ENCODE measurements around the gene LFNG. TPM values are rescaled to one million over a fixed set of nuclear protein-coding genes. Genes with fewer than 3 reads are reported as not detected.

Gene LFNG
- total and polyA plus RNA-seq, 9 of the 15 experiments (the other 6 are each of a cell fraction or from before 2014, with no cell fraction given): 0.03 to 0.89 (median 0.25) TPM; not detected in 1

- TF ChIP-seq E2F4 (CRISPR knock-in tag; IDR thresholded peaks at IDR 0.05; ENCODE audit: low read depth) (no peak), ZNF436 (CRISPR knock-in tag; IDR thresholded peaks at IDR 0.05) (no peak), ZNF785 (CRISPR knock-in tag; IDR thresholded peaks at IDR 0.05) (no peak), POLR3A (IDR thresholded peaks at IDR 0.05; ENCODE audit: borderline replicate concordance, extremely low read depth, insufficient read depth, insufficient read length) (no peak), SMAD4 (CRISPR knock-in tag; conservative IDR thresholded peaks at IDR 0.05) (no peak), DDX20 (tag; IDR thresholded peaks at IDR 0.05; ENCODE audit: low read depth) (no peak), CREB5 (CRISPR knock-in tag; IDR thresholded peaks at IDR 0.05) (no peak), ZNF77 (CRISPR knock-in tag; IDR thresholded peaks at IDR 0.05) (no peak), SRSF3 (IDR thresholded peaks at IDR 0.05; ENCODE audit: insufficient read depth, low read length) (no peak), ATF4 (CRISPR knock-in tag; IDR thresholded peaks at IDR 0.05) (no peak), ATF1 (CRISPR knock-in tag; IDR thresholded peaks at IDR 0.05) (no peak), ATF1 (tag; IDR thresholded peaks at IDR 0.05) (no peak), ZNF75A (CRISPR knock-in tag; IDR thresholded peaks at IDR 0.05) (no peak), ILK (tag; IDR thresholded peaks at IDR 0.05; ENCODE audit: borderline replicate concordance, low read depth) (no peak), USF1 (CRISPR knock-in tag; IDR thresholded peaks at IDR 0.05) (no peak), KLF10 (CRISPR knock-in tag; IDR thresholded peaks at IDR 0.05) (no peak), HES1 (IDR thresholded peaks at IDR 0.05; ENCODE audit: low read depth) (no peak), ZNF24 (IDR thresholded peaks at IDR 0.05) (no peak), ZNF280A (IDR thresholded peaks at IDR 0.05; ENCODE audit: low read depth, partially characterized antibody) (no peak), MTA2 (IDR thresholded peaks at IDR 0.05; ENCODE audit: low read depth) (no peak), MYNN (IDR thresholded peaks at IDR 0.05) (no peak), MYNN (CRISPR knock-in tag; IDR thresholded peaks at IDR 0.05) (no peak), ZNF140 (CRISPR knock-in tag; IDR thresholded peaks at IDR 0.05) (no peak), HMG20B (CRISPR knock-in tag; IDR thresholded peaks at IDR 0.05) (no peak)
Measured at GRCh38 chr7:2474813-2475677, 44.5 kb upstream of the LFNG start (continued).
